GM19463 (cell line): ENCODE measurements around the gene PARM1.

Source experiments
- ATAC-seq: cut with Tn5 transposase; IDR thresholded peaks from one replicate; pipeline ENCODE4 v1.9.1; 2021; ENCODE audit warnings: mild to moderate bottlenecking, moderate library complexity; ENCODE audit not compliant: unreplicated experiment

PARM1 gene

DNA sequence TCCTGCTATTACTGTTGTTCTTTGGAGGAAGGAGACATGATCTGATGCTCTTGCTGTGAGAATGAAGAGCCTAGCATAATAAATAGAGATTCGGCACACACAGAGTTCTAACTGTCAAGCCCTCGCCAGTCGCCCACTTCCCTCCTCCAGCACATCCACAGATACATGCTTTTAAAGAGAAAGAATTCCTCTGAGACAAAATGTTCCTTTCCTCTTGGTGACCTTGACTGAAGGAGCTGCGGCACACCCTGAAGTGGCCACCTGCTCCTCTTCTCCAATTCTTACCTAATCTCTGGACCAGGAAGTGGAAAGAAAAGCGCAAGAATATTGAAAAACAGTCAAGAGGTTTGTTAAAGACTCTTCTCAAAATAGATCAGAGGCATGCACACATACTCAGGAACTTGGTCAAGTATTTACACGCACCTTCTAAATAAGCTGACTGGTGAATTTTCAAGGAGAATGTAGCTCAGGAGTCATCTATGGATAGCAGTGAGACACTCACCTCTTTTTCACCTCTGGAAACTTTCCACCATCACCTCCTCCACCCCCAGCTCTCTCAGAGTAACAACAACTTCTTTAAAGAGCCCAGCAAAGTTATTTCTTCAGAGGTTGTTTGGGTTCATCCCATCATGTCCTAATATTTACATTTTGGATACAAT lies 95.4 kb downstream of the PARM1 start:
- no peak for ATAC-seq

DNA sequence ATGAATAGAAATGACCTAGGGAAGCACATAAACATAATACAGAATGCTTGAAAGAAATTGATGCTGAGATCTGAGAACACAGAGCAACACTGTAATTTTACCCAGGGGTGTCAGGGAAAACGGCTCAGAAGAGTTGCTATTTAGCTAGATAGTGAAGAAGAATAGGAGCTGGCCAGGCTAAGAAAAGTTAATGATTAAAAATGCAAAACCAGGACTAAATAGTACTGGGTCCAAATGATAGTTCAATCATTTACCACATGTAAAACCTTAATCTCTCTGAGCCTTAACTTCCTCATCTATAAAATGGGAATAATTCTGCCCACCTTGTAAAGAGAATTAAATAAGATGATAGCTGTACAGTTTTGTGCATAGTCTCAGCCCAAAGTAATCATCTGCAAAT lies 97.1 kb downstream of the PARM1 start:
- peak; percentile 44 for ATAC-seq

DNA sequence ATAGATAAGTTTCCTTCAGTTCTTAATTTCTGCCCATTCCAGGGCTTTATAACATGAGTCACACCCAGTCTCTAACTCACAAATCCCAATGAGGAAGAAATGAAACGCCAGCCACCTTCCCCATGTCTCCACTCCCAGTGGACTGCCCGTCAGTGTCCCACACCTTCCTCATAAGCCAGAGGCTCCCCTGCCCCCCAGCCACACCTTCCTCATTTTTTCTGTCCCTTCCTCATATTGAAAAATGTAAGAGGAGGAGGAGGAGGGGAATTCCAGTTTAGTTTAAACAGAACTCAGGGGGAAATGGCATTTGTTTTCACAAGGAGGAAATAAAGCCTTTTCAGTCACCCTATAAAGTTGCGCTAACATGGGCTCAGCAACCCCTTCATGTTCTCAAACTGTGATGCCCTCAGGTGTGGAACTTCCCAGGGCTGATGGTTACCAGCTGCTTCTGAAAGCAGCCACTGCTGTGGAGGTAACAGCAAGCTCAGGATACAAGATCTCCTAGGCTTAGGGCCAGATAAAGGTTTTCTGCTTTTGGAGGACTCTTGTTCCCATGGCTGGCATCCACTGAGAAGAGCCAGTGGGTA lies 97.8 kb downstream of the PARM1 start:
- ATAC-seq: peak; percentile 68

DNA sequence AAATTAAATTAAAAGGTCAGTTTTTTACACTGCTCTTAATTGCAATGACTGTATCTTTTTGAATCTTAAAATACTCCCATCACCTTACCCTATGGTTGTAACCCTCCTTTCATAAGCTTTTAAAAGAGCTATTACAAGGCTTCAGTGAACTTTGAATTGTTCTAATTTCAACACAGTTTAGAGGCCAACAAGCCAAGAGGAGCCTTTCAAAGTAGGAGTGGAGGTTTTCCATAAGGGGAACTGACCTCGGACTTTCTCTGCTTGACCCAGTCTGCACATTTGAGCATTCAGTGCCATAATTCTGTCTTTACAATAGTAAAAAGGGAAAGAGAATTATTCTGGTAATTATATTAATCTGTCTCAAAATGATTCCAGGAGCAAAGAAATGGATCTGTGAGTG lies 98.9 kb downstream of the PARM1 start:
- ATAC-seq: no peak

DNA sequence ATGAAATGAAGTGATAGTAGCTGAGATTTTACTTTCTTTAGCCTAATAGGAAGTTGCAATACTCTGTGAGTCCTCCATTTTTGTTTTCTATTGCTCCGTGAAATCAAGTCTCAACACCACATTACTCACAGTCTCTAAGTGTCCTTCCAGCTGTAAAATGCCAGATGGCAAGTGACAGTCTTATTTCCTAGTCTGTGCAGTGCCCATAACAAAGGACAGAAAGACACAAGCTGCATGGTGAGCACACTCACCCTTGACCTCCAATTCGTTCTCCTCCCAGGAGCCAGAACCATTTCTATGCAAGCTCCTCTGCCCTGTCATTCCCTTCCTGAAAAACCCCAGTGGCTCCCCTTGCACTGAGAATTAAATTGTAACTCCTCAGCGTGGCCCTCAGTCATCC lies 101.6 kb downstream of the PARM1 start:
- no peak for ATAC-seq

DNA sequence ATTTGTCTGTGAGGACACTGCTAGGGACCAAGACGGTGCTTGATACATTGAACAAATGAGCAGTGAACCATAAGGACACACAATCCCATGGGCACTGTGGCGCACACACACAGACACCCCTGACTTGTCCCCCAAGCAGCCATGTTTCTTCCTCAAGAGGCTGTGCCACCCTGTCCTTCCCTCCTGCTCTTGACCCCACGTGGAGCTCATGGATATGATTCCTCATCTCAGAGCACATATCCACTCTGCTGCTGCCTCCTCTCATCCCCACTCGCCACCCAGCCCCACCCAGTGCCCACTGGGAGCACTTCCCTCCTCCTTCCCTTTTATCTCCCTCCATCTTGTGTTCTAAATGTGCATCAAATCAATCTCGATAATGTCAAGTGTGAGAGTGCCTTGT lies 102.4 kb downstream of the PARM1 start:
- no peak for ATAC-seq

DNA sequence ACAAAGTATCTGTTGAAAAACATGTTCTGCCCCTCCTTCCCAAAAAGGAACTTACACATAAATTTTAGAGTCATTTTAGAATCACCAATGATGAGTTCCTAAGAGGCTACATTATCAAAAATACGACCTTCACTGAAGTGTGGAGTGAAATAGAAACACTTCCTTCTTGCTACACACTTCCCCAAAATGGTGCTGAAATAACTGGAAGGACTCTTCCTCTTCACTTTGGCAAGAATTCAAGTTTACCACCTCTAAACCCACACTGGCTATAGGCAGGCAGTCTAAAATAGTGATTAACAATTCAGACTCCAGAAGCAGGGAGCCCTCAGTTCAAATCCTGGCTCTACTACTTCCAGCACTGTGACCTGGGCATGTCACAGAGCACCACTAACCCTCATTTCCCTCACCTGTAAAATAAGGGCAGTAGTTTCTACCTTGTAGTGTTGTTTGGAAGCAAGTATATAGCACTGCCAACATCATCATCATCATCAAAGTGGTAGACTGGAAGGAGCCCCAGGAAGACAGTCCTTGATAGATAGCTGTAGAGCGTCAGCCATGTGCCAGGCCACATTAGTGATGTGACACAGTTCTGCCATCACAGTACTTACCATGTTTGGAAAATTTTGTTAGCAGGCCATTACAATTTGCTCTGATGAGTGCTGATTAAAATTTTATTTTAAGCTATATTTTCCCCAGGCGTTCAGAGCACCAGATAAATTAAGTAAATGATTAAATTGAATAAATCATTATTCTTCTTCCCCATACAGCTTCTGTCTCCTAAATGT lies 103.3 kb downstream of the PARM1 start:
- ATAC-seq: no peak

DNA sequence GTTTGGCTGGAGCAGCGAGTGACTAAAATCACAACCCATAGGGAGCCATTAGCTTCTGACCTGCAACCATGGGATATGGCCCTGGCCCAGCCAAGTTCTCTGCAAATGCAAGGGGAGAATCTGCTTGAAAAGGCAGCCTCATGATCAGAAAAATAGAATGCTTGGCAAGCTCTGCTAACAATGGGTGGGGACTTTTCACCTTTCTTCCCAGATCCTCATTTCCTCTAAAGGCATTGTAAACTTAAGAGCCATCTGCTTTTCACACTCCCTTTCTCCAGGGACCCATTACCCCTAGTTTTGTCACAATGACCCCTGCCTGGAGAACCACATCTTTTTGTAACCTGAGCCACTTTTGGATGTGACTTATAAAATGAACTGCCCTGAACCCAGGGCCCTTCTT lies 104.3 kb downstream of the PARM1 start:
- no peak for ATAC-seq

DNA sequence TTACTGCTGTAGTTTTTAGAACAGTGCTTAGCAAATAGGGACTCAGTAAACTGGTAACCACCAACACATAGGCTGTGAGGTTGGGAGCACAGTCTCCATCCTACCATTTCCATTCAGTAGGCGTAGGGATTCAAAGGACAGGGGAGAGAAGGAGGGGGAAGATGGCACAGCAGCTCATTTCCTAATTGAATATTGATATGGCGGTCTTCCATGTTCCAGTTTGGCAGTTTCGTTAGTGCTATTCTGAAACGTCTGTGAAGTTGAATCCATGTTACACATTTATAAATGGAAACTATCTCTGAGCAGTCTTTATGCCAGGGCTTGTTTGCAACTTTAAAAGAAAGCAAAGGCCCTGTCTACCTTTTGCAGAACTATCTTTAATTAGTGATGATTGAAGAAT lies 105.5 kb downstream of the PARM1 start:
- no peak for ATAC-seq

DNA sequence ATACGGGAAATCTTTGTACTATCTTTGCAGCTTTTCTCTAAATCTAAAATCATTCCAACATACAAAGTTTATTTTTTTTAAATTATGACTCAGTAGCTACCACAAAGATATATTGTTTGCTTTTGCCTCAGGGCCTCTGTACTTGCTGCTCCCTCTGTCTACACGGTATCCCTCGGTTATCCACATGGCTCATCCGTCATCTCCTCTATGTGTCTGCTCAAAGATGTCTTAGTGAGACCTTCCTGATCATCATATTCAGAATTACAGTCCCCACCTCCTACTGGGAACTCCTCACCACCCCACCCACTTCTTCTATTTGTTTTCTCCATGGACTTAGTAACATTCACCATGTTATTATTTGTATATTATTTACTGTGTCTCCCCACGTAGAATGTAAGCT lies 107.8 kb downstream of the PARM1 start:
- no peak for ATAC-seq

DNA sequence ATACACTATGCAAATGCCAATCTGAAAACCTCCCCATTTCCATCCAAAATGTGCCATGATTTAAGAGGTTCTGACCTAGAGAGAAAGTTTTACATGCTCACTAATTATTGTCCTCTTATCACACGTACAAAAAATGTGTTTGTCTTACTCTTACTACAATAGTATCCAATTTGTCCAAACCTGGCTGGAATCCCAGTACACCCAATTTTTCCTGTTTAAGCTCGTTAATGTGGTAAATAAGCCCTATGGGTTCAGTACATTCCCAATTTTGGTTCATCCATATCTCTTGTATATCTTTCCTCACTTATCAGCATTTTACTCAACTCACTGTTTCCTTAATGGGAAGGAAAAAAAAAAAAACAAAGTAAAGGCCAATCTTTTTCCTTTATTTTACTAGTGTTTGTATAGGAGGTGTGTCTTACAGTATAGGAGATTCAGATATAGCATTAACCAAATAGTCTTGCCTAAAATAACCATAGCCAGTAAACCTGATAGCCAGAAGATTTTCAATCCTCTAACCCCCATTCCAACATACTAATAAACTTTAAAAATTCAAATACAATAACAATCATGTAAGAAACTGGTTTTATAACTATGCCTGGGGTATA lies 109.8 kb downstream of the PARM1 start:
- no peak for ATAC-seq

DNA sequence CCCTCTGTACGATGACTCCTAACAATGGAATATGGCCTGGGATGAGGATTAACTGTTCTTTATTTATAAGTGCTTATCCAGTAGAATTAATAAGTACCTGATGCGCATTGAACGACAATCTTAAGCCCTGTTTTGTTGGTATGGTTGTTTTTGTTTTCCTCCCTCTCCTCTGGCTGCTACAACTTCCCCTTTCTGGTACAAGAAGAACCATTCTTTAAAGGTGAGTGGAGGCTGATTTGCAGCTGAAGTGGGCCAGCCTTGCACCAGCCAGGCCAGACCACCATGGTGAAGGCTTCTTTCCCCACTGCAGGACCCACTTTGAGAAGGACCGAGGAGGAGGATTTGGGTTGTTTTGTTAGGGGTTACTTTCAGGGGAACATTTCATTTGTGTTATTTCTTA lies 113.3 kb downstream of the PARM1 start:
- no peak for ATAC-seq

DNA sequence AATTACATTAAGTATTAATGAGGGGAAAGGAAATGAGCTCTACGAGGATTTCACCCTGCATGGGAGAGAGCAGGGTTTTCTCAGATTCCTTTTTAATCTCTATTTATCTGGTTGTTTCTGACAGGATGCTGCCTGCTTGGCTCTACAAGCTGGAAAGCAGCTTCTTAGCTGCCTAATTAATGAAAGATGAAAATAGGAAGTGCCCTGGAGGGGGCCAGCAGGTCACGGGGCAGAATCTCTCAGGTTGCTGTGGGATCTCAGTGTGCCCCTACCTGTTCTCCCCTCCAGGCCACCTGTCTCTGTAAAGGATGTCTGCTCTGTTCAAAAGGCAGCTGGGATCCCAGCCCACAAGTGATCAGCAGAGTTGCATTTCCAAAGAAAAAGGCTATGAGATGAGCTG lies 113.7 kb downstream of the PARM1 start:
- ATAC-seq: no peak

DNA sequence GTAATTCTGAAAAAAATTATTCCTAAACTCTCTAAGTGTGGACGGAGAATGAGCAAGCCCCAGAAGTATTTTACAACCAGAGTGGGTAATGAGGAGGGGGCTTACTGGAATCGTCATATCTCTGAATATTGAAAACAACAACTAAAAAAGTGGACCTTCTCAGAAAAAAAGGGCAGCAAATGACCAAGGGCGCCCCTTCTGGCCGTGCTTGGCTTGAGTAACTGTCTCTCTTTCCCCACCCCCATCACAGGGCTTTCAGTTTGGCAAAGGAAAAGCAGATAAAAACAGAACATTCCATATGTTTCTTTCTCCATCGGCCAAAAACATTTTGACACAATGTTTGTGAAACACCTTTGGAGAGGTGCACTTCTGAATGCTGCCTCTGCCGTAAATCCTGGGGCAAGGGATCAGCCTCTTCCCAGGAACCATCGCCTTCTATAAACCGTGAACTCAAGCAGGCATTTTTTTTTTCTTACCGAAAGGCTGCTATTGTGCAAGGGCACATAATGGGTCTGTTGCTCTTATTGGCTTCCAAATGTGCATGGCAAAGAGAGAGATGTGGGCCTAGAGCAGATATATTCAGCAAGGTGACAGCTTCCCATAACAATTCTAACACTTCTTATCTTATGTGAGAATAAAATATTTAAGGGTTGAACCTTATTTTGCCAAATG lies 115.4 kb downstream of the PARM1 start:
- ATAC-seq: no peak

DNA sequence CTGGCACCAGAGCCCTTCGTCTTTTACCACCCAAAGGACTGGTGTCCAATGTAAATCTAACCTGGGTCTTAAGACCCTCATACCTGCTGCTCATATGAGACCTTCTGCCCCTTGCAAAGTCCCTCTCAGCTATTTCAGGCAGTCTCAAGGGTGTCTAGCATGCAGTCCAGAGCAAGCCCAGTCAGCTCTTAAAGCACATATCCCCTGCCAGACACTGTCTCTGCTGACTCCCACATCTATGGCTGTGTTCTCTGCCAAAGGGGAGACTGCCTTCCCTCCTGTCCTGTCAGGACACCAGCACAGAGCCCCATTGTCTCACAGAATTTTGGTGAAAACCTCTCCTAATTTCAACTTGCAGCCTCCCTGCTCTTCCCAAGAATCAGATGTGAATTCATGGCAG lies 118.5 kb downstream of the PARM1 start:
- ATAC-seq: no peak

DNA sequence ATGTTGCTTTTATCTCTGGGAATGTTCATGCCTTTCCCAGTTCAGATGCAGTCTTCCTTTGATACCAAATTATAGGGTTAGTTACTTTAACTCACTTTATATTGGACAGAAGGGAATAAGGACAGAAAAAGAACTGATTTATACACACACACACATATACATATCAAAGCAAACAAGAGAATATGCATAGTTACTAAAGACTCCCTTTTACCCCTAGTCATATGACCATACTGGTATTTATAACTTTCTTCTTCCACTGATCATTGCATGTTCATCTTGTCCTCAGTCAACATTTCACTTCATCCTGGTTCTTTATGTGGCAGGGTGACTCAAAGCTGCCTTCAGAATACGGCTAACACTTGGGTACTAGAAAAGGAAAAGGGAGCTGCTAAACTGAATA lies 120.4 kb downstream of the PARM1 start:
- no peak for ATAC-seq

DNA sequence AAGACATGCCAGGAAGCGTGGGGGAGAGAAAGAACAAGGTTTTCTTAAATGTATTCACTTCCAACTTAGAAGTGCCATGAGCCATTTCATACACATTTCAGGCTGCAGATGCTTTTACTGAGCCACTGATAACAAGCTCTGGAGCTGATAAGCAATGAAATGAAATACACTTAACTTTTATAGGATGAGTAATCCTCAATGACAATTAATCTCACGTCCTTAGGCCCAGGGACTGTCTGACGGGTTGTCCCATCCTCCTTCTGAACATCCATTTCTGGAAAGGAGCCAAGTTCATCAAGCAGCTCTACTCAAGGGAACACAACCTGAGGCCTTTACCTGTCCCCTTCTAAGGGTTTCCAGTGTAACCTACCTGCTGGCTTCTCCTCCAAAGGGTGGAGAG lies 121.2 kb downstream of the PARM1 start:
- no peak for ATAC-seq

DNA sequence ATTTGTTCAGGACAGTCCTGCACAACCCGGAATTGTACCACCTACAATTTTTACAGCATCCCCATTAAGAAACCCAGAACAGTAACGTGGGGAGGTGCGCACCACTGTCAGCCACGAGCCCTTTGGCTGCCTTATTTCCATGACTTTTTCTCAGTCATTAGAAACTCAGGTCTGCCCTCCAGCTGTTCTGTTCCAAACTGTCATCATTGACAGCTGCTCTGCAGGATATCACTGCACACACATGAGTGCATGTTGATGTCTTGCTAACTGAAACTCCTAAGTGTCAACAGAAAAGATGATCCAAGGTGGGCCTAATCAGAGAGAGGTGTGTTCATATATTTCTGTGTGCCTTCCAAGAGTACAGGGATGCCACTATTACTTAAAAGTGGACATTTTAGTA lies 123.4 kb downstream of the PARM1 start:
- no peak for ATAC-seq

DNA sequence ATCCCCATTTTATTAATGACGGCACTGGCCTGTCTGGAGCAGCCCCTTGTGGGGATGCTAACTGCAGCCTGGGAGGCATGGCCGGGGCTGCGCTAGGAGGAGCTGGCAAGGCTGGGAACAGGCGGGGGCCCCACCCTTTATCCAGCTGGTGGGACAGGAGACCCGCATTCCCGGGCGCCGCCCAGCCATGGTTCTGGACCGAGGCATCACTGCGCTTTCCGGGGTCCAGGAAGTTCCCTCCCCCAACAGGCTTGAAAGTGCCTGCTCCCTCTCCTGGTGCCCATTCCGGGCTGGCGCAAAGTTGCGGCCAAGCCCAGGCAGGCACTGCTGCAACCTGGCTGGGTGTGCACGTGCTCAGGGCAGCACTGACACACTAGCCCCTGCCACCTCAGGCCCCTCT lies 124.5 kb downstream of the PARM1 start:
- no peak for ATAC-seq

DNA sequence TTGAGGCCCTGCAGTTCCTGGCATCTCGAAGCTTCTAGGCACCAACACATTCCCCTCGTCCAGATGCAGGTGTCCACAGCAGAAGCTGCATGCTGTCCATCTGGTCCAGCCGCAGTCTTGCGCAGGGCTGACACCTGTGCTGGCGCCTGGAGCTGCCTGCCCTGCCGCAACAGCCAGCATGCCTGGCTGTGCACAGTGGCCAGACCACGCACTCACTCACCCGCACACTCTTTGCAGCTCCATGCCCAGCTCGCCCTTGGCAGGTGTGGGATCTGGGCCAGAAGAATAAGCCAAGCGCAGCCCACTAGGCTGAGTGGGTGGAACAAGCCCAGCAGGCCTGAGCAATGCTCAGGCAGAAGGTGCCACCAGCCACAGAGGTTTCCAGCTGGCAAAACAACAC lies 125.6 kb downstream of the PARM1 start:
- ATAC-seq: no peak

DNA sequence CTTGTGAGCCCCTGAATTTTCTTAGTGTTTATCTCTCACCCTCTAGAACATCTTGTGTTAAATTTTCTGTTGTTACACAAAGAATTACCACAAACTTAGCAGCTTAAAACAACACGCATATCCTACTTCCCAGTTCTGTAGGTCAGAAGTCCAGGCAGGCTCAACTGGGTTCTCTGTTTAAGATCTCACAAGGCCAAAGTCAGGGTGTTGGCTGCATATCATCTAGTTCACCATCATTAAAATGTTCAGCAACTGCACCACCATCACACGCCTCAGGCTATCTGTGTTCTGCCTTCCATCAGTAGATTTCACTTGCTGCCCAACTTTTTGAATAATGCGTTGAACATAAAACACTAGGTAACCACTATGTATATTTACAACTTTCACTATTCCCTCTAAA lies 130.5 kb downstream of the PARM1 start:
- no peak for ATAC-seq
